Measurements from ENCODE around the gene VPS54.
"Not testable (repeated sequence)": the region's sequence is repeated elsewhere in the genome, so short reads cannot be mapped to it uniquely, and the experiment has no call there.

VPS54 gene

GRCh38 chr2:64005707-64006356, 13.4 kb downstream of the VPS54 start:
- Histone ChIP-seq H3K36me3 (ENCODE audit: control insufficient read depth, insufficient read depth, low read length) (no peaks in the 10 kb centered on the region), H3K27me3 (replicated peaks; ENCODE audit: control insufficient read depth, insufficient read depth, low read length) (no peaks in the 10 kb centered on the region), H3K4me3 (replicated peaks; ENCODE audit: low read depth, low read length) (no peak overlapping the region)
- TF ChIP-seq CTCF (IDR thresholded peaks at IDR 0.05; ENCODE audit: insufficient read depth, low read length, poor library complexity, severe bottlenecking) = no peak
- no peak for DNase-seq (ENCODE audit: extremely low read depth, insufficient read length)

GRCh38 chr2:64003239-64003638, 16.0 kb downstream of the VPS54 start:
- H3K27me3 ChIP-seq (replicated peaks; ENCODE audit: control insufficient read depth, insufficient read depth, low read length) = no peaks in the 10 kb centered on the region
- no peak for DNase-seq (ENCODE audit: extremely low read depth, insufficient read length)
- TF ChIP-seq CTCF (IDR thresholded peaks at IDR 0.05; ENCODE audit: insufficient read depth, low read length, poor library complexity, severe bottlenecking) = no peak
- no peak overlapping the region for H3K4me3 ChIP-seq (replicated peaks; ENCODE audit: low read depth, low read length)
- no peaks in the 10 kb centered on the region for H3K36me3 ChIP-seq (ENCODE audit: control insufficient read depth, insufficient read depth, low read length)

- Histone ChIP-seq H3K4me3 (replicated peaks; ENCODE audit: low read depth, low read length) (no peak overlapping the region), H3K27me3 (replicated peaks; ENCODE audit: control insufficient read depth, insufficient read depth, low read length) (no peaks in the 10 kb centered on the region), H3K36me3 (ENCODE audit: control insufficient read depth, insufficient read depth, low read length) (no peaks in the 10 kb centered on the region)
- TF ChIP-seq CTCF (IDR thresholded peaks at IDR 0.05; ENCODE audit: insufficient read depth, low read length, poor library complexity, severe bottlenecking) = no peak
- no peak for DNase-seq (ENCODE audit: extremely low read depth, insufficient read length)
Measured at GRCh38 chr2:64001382-64002101, 17.7 kb downstream of the VPS54 start.

- DNase-seq (ENCODE audit: extremely low read depth, insufficient read length) = no peak
- no peak overlapping the region for H3K4me3 ChIP-seq (replicated peaks; ENCODE audit: low read depth, low read length)
- no peaks in the 10 kb centered on the region for H3K36me3 ChIP-seq (ENCODE audit: control insufficient read depth, insufficient read depth, low read length)
- no peaks in the 10 kb centered on the region for H3K27me3 ChIP-seq (replicated peaks; ENCODE audit: control insufficient read depth, insufficient read depth, low read length)
- TF ChIP-seq CTCF (IDR thresholded peaks at IDR 0.05; ENCODE audit: insufficient read depth, low read length, poor library complexity, severe bottlenecking) = no peak
Measured at GRCh38 chr2:64000630-64001381, 18.4 kb downstream of the VPS54 start.

- Histone ChIP-seq H3K4me3 (replicated peaks; ENCODE audit: low read depth, low read length) (no peak overlapping the region), H3K36me3 (ENCODE audit: control insufficient read depth, insufficient read depth, low read length) (no peaks in the 10 kb centered on the region), H3K27me3 (replicated peaks; ENCODE audit: control insufficient read depth, insufficient read depth, low read length) (no peaks in the 10 kb centered on the region)
- DNase-seq (ENCODE audit: extremely low read depth, insufficient read length) = no peak
- TF ChIP-seq CTCF (IDR thresholded peaks at IDR 0.05; ENCODE audit: insufficient read depth, low read length, poor library complexity, severe bottlenecking) = no peak
Measured at GRCh38 chr2:63999049-63999448, 20.2 kb downstream of the VPS54 start.

- DNase-seq (ENCODE audit: extremely low read depth, insufficient read length); H3K4me3 ChIP-seq (replicated peaks; ENCODE audit: low read depth, low read length); H3K27me3 ChIP-seq (replicated peaks; ENCODE audit: control insufficient read depth, insufficient read depth, low read length); H3K36me3 ChIP-seq (ENCODE audit: control insufficient read depth, insufficient read depth, low read length): not testable (repeated sequence)
Measured at GRCh38 chr2:63996582-63997198, 22.5 kb downstream of the VPS54 start.

- not testable (repeated sequence) for H3K27me3 ChIP-seq (replicated peaks; ENCODE audit: control insufficient read depth, insufficient read depth, low read length); H3K36me3 ChIP-seq (ENCODE audit: control insufficient read depth, insufficient read depth, low read length); DNase-seq (ENCODE audit: extremely low read depth, insufficient read length); H3K4me3 ChIP-seq (replicated peaks; ENCODE audit: low read depth, low read length)
Measured at GRCh38 chr2:63994329-63995070, 24.7 kb downstream of the VPS54 start.
